Activated CD4-positive, alpha-beta T cell treated with anti-CD3 and anti-CD28 coated beads, Interleukin-2, Interleukin-4, amounts not matched to agents 100 ng/mL and 50 ng/mL, durations not matched to agents 16 hours and 8 hours (primary cell): ENCODE results near the gene GJA9.
"Not testable (repeated sequence)": the region's sequence is repeated elsewhere in the genome, so short reads cannot be mapped to it uniquely, and the experiment has no call there.

Experiments
- DNase-seq: peaks from one replicate; pipeline ENCODE4 v3.0.0-alpha.2; 2020; ENCODE audit warnings: low spot score

Gene GJA9

GRCh38 chr1:38881487-38881886 is at the start of gene GJA9:
Gene GJA9 (minus strand): TSS chr1:38881587. CDS start chr1:38876098, 5,489 bp downstream.
- no peak for DNase-seq

- DNase-seq, result peak; percentile 9
These were observed 48.1 kb upstream of the GJA9 start for GRCh38 chr1:38929476-38929875.

GRCh38 chr1:38929054-38929453 is 47.7 kb upstream of the GJA9 start:
- DNase-seq, result no peak

- DNase-seq, result no peak
These were observed 44.7 kb upstream of the GJA9 start for GRCh38 chr1:38926091-38926490.

- DNase-seq, result no peak
These were observed 44.0 kb upstream of the GJA9 start for GRCh38 chr1:38925391-38925790.

DNA sequence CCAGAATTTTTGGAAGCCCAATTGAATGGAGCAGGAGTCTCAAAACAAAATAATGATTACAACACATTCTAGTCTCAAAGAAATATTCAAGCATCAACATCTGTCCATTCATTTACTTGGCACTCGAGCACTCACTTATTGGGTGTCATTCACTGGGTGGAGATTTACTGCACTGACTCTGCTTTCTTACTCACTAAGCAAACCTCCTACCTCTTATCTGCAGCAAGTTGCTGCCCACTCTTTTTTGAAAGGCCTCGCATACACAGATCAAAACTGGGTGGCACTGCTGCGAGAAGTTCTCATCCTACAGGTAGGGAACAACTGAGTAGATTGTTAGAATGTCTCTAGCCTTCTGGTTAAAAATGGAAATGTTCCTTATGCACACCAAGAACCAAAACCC is 42.2 kb upstream of the GJA9 start:
- no peak for DNase-seq

DNA sequence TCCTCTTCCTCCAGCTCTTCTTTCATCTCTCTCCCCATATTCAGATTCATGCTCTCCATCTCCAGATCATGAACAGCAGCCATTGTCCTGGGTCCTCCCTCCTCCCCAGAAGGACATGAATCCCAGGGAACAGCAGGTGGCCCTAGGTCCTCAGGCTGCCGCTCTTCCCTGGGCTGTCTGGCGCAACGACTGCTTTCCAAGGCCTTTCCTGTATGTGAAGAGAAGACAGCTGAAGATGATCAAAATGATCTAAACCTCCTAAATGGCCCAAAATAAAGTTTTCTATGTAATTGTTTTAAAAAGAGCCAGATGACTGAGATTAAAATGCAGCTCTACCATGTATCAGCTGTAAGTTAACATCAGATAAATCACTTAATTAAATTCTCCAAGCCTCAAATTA is 37.7 kb upstream of the GJA9 start:
- DNase-seq, result no peak

- DNase-seq, result no peak
These were observed 37.2 kb upstream of the GJA9 start for GRCh38 chr1:38918568-38918967.

- no peak for DNase-seq
These were observed 36.4 kb upstream of the GJA9 start for GRCh38 chr1:38917772-38918171.

DNA sequence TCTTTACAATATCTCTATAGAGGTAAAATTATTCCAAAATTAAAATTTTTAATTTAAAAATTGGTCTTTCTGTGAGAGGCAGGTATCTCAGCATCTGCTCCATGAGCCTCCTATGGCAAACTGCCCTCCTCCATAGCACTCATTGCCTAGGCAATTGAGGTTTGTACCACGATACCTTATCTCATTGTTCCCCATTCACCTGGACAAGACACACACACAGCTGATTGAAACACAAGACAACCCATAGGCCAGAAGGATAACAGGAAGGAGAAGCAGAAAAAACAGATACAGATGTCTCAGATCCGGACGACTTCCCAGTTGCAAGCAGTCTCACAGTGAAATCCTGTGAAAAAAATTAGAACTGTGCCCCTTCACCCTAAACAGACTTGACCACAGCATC is 36.0 kb upstream of the GJA9 start:
- DNase-seq, result no peak

DNA sequence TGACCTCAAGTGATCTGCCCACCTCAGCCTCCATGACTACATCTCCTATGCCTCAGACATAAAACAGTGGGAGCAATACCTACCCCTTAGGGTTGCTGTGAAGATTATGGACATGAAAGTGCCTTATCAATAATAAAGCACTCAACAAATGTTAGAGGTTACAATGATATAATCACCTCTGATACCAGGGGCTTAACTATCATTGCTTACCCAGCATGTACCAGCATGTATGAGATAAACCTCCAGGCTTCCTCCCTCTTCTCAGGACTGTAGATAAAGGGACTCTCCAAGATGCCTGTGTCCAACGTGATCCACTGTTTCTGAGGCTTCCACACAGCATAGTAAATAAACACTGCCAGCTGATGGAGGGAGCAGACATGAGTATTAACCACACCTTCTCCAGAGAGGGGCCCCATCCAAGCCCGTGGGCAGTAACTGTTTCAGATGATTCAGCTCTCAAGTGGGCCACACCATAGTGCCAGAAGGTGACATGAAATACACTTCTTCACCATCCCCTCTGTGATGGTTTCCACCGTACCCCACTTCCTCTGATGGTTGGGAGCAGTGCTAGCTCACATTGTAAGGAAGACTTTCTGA is 34.1 kb upstream of the GJA9 start:
- no peak for DNase-seq

DNA sequence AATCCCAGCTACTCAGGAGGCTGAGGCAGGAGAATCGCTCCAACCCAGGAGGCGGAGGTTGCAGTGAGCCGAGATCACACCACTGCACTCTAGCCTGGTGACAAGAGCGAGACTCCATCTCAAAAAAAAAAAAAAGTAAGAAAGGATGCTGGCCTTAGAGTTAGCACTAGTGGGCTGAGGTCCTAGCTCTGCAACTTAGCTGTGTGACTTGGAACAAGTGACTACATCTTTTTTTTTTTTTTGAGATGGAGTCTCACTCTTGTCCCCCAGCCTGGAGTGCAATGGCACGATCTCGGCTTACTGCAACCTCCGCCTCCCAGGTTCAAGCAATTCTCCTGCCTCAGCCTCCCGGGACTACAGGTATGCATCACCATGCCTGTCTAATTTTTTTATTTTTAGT is 33.5 kb upstream of the GJA9 start:
- not testable (repeated sequence) for DNase-seq

DNA sequence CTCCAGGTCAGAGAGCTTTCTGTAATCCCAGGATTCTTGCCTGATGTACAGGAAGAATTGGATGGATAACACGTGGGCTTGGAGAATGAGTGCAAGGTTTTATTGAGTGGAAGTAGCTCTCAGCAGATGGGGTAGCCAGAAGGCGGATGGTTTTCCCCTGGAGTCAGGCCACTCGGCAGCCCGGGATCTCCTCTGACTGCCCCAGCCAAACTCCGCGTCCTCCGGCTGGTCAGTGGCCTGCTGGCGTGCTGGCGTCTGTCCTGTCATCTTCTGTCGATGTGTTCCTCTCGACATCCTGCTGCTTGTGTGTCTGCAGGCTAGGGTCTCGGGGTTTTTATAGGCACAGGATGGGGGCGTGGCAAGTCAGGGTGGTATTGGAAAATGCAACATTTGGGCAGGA is 27.4 kb upstream of the GJA9 start:
- DNase-seq, result no peak

DNA sequence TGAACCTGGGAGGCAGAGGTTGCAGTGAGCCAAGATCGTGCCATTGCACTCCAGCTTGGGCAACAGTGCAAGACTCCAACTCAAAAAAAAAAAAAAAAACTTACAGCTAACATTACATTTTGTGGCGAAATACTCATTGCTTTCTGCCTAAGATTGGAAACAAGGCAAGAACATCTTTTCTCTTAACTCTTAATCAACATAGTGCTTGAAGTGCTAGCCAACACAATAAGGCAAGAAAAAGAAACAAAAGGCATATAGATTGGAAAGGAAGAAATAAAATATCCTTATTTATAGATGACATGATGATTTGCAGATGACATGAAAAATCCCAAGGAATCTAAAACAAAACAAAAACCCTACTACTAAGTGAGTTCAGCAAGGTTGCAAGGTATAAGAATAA is 24.6 kb upstream of the GJA9 start:
- no peak for DNase-seq

GRCh38 chr1:38899560-38899959 is 18.2 kb upstream of the GJA9 start:
- no peak for DNase-seq

DNA sequence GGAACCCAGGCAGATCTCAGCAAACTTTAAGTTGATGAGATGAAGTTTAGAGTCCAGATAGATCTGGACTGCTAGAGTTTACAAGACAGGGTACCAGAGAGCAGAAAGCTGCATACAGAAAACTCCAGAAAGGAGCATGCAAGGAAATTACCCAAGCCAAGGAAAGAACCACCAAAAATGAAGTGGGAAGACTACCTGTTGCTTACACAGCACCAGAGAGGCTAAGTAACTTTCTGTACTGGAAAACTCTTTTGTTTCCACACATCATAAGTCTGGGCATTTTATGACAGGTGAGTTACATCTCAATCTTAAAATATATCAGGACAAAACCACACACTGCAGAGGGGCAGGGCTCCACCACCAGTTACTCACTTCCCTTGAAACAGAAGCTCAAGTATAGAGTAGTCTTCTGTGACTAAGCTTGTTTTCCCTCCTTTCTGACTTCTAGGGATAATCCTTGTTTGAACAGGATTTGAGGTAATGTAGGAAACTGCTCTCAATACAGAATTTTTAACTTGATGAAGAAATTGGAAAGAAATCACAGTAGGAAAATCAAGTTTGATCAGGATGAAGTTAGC is 17.4 kb upstream of the GJA9 start:
- DNase-seq, result no peak

GRCh38 chr1:38896169-38896568 is 14.8 kb upstream of the GJA9 start:
- DNase-seq, result no peak

DNA sequence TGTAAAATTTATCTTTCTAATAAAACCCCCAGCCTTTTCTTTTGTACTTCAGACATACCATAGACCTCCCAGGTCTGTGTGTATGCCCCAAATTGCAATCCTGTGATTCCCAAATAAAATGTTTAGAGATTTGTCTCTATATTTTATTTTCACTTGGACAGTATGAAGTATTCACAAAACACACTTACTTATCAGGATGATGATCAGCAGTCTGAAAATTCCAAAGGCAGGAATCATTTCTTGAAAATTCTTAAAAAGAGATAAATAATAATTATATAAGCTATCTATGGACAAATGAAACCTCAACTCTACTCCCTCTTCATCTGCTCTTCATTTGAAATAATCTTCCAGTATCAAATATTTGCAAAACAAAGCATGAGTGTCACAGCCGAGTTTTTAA is 11.6 kb upstream of the GJA9 start:
- no peak for DNase-seq

DNA sequence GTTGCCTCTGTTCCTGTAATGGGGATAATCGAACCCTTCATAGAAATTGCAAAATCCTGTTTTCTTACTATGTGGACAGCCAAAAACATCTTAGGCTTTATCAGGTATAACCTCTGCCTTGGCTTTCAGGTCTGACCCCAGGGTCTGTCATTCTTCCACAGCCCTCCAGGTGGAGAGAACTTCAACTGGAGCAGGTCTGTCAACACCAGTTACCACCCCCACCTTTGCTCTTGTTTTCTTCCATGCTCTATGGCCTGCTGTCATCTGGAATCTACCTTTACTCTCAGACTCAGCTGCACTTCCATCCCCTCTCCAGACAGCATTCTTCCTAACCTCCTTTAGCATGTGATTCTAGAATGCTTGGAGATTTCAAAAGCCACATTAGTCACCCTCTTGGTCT is 10.4 kb upstream of the GJA9 start:
- DNase-seq, result no peak

DNA sequence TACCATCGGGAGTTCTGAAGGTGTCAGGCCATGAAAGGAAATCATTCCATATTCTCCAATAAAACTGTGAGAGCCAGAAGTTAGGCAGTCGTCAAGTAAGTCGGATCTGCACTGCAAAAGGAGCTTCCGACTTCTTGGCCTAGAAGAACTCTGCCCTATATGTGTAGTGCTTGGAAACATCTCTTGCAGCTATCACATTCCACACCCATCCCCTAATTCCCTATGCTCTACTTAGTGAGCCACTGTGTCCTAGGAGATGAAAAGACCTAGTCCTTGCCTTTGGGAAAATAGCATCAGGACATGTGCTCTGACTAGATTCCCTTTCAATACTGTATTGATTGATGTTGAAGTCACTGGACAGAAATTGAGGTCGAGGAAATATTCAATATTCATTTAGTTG is 8.2 kb upstream of the GJA9 start:
- no peak for DNase-seq

DNA sequence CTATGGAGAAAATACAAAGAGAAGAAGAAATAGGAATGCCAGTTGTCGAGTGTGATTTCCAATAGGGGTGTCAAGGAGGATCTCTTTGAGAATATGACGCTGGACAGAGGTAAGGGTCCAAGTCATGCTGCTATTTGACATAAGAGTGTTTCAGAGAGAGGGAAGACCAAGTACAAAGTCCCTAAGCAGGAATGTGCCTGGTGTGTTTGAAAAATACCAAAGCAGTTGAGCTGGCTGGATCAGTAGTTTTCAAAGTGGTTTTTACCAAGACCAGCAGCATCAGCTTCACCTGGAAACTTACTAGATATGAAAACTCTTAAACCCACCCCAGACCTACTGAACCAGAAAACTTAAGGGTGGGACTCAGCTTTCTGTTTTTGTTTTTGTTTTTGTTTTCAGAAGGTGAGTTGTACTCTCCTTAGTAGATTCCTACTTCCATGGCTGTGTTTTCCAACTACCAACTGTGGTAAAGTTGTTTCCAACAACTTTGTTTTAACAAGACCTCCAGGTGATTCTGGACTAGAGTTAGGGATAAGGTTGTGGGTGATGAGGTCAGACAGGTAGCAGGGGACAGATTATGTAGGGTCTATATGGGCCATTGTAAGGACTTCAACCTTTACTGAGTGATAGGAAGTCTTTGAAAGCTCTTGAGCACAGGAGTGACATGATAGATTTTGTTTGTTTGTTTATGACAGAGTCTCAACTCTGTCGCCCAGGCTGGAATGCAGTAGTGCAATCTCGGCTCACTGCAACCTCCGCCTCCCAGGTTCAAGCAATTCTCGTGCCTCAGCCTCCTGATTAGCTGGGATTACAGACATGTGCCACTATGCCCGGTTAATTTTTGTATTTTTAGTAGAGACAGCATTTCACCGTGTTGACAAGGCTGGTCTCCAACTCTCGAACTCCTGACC is 7.3 kb upstream of the GJA9 start:
- DNase-seq, result no peak

- DNase-seq, result no peak
These were observed 3.7 kb upstream of the GJA9 start for GRCh38 chr1:38885092-38885491.

DNA sequence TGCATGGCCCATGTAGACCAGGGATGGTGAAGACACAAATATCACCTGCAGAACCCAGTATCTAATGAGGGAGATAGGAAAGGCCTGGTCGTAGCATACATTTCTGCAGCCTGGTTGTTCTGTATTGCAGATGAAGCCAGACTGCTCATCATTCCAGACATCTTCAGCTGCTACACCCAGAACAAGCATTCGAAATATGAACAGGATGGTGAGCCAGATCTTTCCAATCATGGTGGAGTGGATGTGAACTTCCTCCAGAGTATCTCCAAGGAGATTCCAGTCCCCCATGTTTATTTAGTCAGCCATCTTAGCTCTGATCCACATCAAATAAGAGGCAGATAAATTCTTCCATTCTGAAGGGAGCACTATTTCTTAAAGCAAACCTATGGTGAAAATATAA is 5.6 kb downstream of the GJA9 start:
- DNase-seq, result no peak
